ENCODE measurements around the gene OR2AG1. TPM values are rescaled to one million over a fixed set of nuclear protein-coding genes. Genes with fewer than 3 reads are reported as not detected.

Gene OR2AG1
- total RNA-seq, 1 experiment from 2014 or later, result not detected

- no peaks in the 10 kb centered on the region for H3K36me3 ChIP-seq (ENCODE audit: control insufficient read depth, insufficient read depth, low read length)
- no peaks in the 10 kb centered on the region for H3K4me1 ChIP-seq (ENCODE audit: control insufficient read depth, insufficient read depth, low read length)
- CTCF ChIA-PET, result no interaction called here
- intact Hi-C loops (cut with micrococcal nuclease; ENCODE audit: unreplicated experiment) (loop anchor here (10.0 kb wide), 1 partner anchor 277 kb away; no protein-coding TSS in a partner anchor), in situ Hi-C loops (cut with HindIII; ENCODE audit: low pct_unique_long_range_greater_than_20kb, low sequenced_read_pairs) (no loop called here)
- TF ChIP-seq REST (IDR thresholded peaks at IDR 0.05; ENCODE audit: insufficient read depth in 1 of 2, low read depth in 2 of 2, low read length in 1 of 2) (no peak), CTCF (IDR thresholded peaks at IDR 0.05) (peak; percentile 25; the same call in 1 of the 2 replicates)
- no peaks in the 10 kb centered on the region for H3K9me3 ChIP-seq (ENCODE audit: control insufficient read depth, insufficient read depth, low read depth, low read length)
- DNase-seq (ENCODE audit: low read depth, low spot score) (no peak), ATAC-seq (peak; percentile 77)
- no TSS peak for BruUV-seq (replicated peaks)
- H3K4me3 ChIP-seq (ENCODE audit: low read depth in 2 of 2, low read length in 2 of 2), result no peak overlapping the region
- H3K27ac ChIP-seq (ENCODE audit: low read length), result no peak overlapping the region
- no peaks in the 10 kb centered on the region for H3K27me3 ChIP-seq (ENCODE audit: control insufficient read depth, insufficient read depth, low read length)
- POLR2A ChIA-PET, result interaction anchor here (0.6 kb wide), 1 partner anchor 350 kb away, joined by 3 read pairs; no protein-coding TSS in a partner anchor
Measured at GRCh38 chr11:6817694-6818093, 34.9 kb downstream of the OR2AG1 start.

GRCh38 chr11:6818967-6819366, 36.1 kb downstream of the OR2AG1 start:
- CTCF ChIA-PET, result no interaction called here
- H3K9me3 ChIP-seq (ENCODE audit: control insufficient read depth, insufficient read depth, low read depth, low read length), result no peaks in the 10 kb centered on the region
- no peaks in the 10 kb centered on the region for H3K27me3 ChIP-seq (ENCODE audit: control insufficient read depth, insufficient read depth, low read length)
- intact Hi-C loops (cut with micrococcal nuclease; ENCODE audit: unreplicated experiment), result loop anchor here (10.0 kb wide), 1 partner anchor 276 kb away; no protein-coding TSS in a partner anchor
- no peaks in the 10 kb centered on the region for H3K36me3 ChIP-seq (ENCODE audit: control insufficient read depth, insufficient read depth, low read length)
- TF ChIP-seq TCF7L2 (IDR thresholded peaks at IDR 0.05; ENCODE audit: low read depth, low read length), result no peak
- no peaks in the 10 kb centered on the region for H3K4me1 ChIP-seq (ENCODE audit: control insufficient read depth, insufficient read depth, low read length)
- no peak overlapping the region for H3K4me3 ChIP-seq (ENCODE audit: low read depth in 2 of 2, low read length in 2 of 2)
- H3K27ac ChIP-seq (ENCODE audit: low read length), result no peak overlapping the region
- DNase-seq (ENCODE audit: low read depth, low spot score), result no peak
- POLR2A ChIA-PET, result no interaction called here
- ATAC-seq, result no peak
- BruUV-seq (replicated peaks), result no TSS peak
- in situ Hi-C loops (cut with HindIII; ENCODE audit: low pct_unique_long_range_greater_than_20kb, low sequenced_read_pairs), result no loop called here

- CTCF ChIA-PET, result interaction anchor here (0.7 to 1.0 kb wide), 2 partner anchors 12 to 365 kb away, joined by 3 to 4 read pairs; no protein-coding TSS in a partner anchor
- Histone ChIP-seq H3K27ac (ENCODE audit: low read length) (no peak overlapping the region), H3K36me3 (ENCODE audit: control insufficient read depth, insufficient read depth, low read length) (no peaks in the 10 kb centered on the region), H3K9me3 (ENCODE audit: control insufficient read depth, insufficient read depth, low read depth, low read length) (no peaks in the 10 kb centered on the region), H3K27me3 (ENCODE audit: control insufficient read depth, insufficient read depth, low read length) (no peaks in the 10 kb centered on the region), H3K4me3 (ENCODE audit: low read depth in 2 of 2, low read length in 2 of 2) (no peak overlapping the region), H3K4me1 (ENCODE audit: control insufficient read depth, insufficient read depth, low read length) (no peaks in the 10 kb centered on the region)
- in situ Hi-C loops (cut with HindIII; ENCODE audit: low pct_unique_long_range_greater_than_20kb, low sequenced_read_pairs), result no loop called here
- TF ChIP-seq TCF7L2 (IDR thresholded peaks at IDR 0.05; ENCODE audit: low read depth, low read length) (no peak), POLR2AphosphoS5 (IDR thresholded peaks at IDR 0.05; ENCODE audit: low read depth, low read length) (no peak), SIN3A (IDR thresholded peaks at IDR 0.05; ENCODE audit: borderline replicate concordance, insufficient read depth, low read depth, low read length) (no peak), CTCF (IDR thresholded peaks at IDR 0.05) (no peak), REST (IDR thresholded peaks at IDR 0.05; ENCODE audit: insufficient read depth in 1 of 2, low read depth in 2 of 2, low read length in 1 of 2) (no peak)
- intact Hi-C loops (cut with micrococcal nuclease; ENCODE audit: unreplicated experiment), result no loop called here
- no TSS peak for BruUV-seq (replicated peaks)
- DNase-seq (ENCODE audit: low read depth, low spot score), result no peak
- POLR2A ChIA-PET, result no interaction called here
- ATAC-seq, result peak; percentile 63; the same call in 1 of the 2 replicates
Measured at GRCh38 chr11:6824136-6824823, 41.5 kb downstream of the OR2AG1 start.
